HepG2 (cell line): ENCODE measurements around the gene CACNA2D3.

ENCODE experiments used
- FOXM1 ChIP-seq: sonication (generic); formaldehyde crosslinking; IDR thresholded peaks from 2 replicates; pipeline ENCODE4 v1.5.0; 2020; ENCODE audit warnings: missing genetic modification reagents
- JUNB ChIP-seq: sonication (generic); formaldehyde crosslinking; IDR thresholded peaks from 2 replicates; pipeline ENCODE4 v1.8.0; 2022; ENCODE audit warnings: missing genetic modification reagents, mild to moderate bottlenecking, borderline replicate concordance
- MBNL3 ChIP-seq: fragments of 250-450 bp; sonication (Bioruptor Pico); conservative IDR thresholded peaks from 2 replicates; pipeline ENCODE4 v1.8.0; 2022; ENCODE audit warnings: mild to moderate bottlenecking, inconsistent platforms
- POLR2A ChIP-seq, 2 experiments: IDR thresholded peaks; 2 replicates each; pipeline ENCODE4 v1.6.1; 2011; ENCODE audit warnings: low read depth in 2 of 2, low read length in 2 of 2, mild to moderate bottlenecking in 1 of 2, moderate library complexity in 1 of 2; ENCODE audit not compliant: insufficient read depth in 1 of 2
- SP2 ChIP-seq: sonication (generic); formaldehyde crosslinking; IDR thresholded peaks from 2 replicates; pipeline ENCODE4 v1.5.1; 2020; ENCODE audit warnings: mild to moderate bottlenecking, missing genetic modification reagents
- TAF1 ChIP-seq: sonication (generic); formaldehyde crosslinking; IDR thresholded peaks from 2 replicates; pipeline ENCODE4 v1.4.0; 2020; ENCODE audit warnings: missing genetic modification reagents
- ZNF136 ChIP-seq: sonication (generic); formaldehyde crosslinking; IDR thresholded peaks from 2 replicates; pipeline ENCODE4 v1.8.1; 2022; ENCODE audit warnings: low read depth, mild to moderate bottlenecking, moderate library complexity, missing genetic modification reagents
- ZNF644 ChIP-seq: IDR thresholded peaks from 2 replicates; pipeline ENCODE4 v1.6.1; 2016; ENCODE audit warnings: low read depth
- TF ChIP-seq, protein P1 (sequence below): sonication (generic); formaldehyde crosslinking; IDR thresholded peaks from 2 replicates; pipeline ENCODE4 v1.5.0; 2020; ENCODE audit warnings: missing genetic modification reagents
- TF ChIP-seq, protein P2 (sequence below): sonication (generic); formaldehyde crosslinking; IDR thresholded peaks from 2 replicates; pipeline ENCODE4 v1.5.0; 2020; ENCODE audit warnings: mild to moderate bottlenecking, missing genetic modification reagents, moderate library complexity
- TF ChIP-seq, protein P3 (sequence below): sonication (generic); formaldehyde crosslinking; IDR thresholded peaks from 2 replicates; pipeline ENCODE4 v1.5.1; 2020; ENCODE audit warnings: missing genetic modification reagents, mild to moderate bottlenecking, borderline replicate concordance
- TF ChIP-seq, protein P4 (sequence below), 2 experiments: IDR thresholded peaks; 2 replicates each; pipeline ENCODE4 v1.6.1; 2011 to 2012; ENCODE audit warnings: low read length in 2 of 2, borderline replicate concordance in 1 of 2, low read depth in 1 of 2, mild to moderate bottlenecking in 1 of 2, moderate library complexity in 1 of 2
- TF ChIP-seq, protein P5 (sequence below): sonication (generic); formaldehyde crosslinking; IDR thresholded peaks from 2 replicates; pipeline ENCODE4 v1.8.1; 2023; ENCODE audit warnings: missing genetic modification reagents, inconsistent platforms, borderline replicate concordance

DNA sequence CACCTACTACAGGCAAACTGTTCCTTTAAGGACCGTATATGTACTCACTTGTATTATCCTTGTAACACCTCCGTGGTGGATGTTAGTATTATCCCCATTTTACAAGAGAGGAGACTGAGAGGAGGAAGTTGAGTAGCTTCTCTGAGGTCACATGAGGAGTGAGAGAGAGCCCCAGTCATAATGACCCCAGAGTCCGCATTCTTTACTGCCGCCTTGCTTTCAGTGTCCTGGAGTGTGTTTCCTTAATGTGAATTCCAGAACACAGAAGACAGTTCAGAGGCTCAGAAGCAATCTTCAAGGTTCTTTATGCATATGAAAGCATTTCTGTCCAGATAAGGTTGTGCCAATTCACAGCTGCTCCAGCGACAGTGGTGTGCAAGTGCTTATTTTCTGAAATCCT, 199.2 kb downstream of the CACNA2D3 start:
- no peak for TF ChIP-seq JUNB (CRISPR knock-in tag)
- no peak for TF ChIP-seq POLR2A (IDR thresholded peaks at IDR 0.05; ENCODE audit: insufficient read depth in 1 of 2, low read depth in 2 of 2, low read length in 2 of 2)
- no peak for TF ChIP-seq FOXM1 (CRISPR knock-in tag)
- TF ChIP-seq, protein P1, sequence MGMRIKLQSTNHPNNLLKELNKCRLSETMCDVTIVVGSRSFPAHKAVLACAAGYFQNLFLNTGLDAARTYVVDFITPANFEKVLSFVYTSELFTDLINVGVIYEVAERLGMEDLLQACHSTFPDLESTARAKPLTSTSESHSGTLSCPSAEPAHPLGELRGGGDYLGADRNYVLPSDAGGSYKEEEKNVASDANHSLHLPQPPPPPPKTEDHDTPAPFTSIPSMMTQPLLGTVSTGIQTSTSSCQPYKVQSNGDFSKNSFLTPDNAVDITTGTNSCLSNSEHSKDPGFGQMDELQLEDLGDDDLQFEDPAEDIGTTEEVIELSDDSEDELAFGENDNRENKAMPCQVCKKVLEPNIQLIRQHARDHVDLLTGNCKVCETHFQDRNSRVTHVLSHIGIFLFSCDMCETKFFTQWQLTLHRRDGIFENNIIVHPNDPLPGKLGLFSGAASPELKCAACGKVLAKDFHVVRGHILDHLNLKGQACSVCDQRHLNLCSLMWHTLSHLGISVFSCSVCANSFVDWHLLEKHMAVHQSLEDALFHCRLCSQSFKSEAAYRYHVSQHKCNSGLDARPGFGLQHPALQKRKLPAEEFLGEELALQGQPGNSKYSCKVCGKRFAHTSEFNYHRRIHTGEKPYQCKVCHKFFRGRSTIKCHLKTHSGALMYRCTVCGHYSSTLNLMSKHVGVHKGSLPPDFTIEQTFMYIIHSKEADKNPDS (CRISPR knock-in tag): no peak
- TF ChIP-seq, protein P2, sequence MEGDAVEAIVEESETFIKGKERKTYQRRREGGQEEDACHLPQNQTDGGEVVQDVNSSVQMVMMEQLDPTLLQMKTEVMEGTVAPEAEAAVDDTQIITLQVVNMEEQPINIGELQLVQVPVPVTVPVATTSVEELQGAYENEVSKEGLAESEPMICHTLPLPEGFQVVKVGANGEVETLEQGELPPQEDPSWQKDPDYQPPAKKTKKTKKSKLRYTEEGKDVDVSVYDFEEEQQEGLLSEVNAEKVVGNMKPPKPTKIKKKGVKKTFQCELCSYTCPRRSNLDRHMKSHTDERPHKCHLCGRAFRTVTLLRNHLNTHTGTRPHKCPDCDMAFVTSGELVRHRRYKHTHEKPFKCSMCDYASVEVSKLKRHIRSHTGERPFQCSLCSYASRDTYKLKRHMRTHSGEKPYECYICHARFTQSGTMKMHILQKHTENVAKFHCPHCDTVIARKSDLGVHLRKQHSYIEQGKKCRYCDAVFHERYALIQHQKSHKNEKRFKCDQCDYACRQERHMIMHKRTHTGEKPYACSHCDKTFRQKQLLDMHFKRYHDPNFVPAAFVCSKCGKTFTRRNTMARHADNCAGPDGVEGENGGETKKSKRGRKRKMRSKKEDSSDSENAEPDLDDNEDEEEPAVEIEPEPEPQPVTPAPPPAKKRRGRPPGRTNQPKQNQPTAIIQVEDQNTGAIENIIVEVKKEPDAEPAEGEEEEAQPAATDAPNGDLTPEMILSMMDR (CRISPR knock-in tag): no peak
- no peak for TF ChIP-seq SP2 (CRISPR knock-in tag)
- no peak for TF ChIP-seq ZNF136 (CRISPR knock-in tag)
- TF ChIP-seq, protein P3, sequence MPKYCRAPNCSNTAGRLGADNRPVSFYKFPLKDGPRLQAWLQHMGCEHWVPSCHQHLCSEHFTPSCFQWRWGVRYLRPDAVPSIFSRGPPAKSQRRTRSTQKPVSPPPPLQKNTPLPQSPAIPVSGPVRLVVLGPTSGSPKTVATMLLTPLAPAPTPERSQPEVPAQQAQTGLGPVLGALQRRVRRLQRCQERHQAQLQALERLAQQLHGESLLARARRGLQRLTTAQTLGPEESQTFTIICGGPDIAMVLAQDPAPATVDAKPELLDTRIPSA (CRISPR knock-in tag): no peak
- TF ChIP-seq, protein P4, sequence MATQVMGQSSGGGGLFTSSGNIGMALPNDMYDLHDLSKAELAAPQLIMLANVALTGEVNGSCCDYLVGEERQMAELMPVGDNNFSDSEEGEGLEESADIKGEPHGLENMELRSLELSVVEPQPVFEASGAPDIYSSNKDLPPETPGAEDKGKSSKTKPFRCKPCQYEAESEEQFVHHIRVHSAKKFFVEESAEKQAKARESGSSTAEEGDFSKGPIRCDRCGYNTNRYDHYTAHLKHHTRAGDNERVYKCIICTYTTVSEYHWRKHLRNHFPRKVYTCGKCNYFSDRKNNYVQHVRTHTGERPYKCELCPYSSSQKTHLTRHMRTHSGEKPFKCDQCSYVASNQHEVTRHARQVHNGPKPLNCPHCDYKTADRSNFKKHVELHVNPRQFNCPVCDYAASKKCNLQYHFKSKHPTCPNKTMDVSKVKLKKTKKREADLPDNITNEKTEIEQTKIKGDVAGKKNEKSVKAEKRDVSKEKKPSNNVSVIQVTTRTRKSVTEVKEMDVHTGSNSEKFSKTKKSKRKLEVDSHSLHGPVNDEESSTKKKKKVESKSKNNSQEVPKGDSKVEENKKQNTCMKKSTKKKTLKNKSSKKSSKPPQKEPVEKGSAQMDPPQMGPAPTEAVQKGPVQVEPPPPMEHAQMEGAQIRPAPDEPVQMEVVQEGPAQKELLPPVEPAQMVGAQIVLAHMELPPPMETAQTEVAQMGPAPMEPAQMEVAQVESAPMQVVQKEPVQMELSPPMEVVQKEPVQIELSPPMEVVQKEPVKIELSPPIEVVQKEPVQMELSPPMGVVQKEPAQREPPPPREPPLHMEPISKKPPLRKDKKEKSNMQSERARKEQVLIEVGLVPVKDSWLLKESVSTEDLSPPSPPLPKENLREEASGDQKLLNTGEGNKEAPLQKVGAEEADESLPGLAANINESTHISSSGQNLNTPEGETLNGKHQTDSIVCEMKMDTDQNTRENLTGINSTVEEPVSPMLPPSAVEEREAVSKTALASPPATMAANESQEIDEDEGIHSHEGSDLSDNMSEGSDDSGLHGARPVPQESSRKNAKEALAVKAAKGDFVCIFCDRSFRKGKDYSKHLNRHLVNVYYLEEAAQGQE (IDR thresholded peaks at IDR 0.05; ENCODE audit: borderline replicate concordance in 1 of 2, low read depth in 1 of 2, low read length in 2 of 2): no peak
- no peak for TF ChIP-seq MBNL3
- TF ChIP-seq, protein P5, sequence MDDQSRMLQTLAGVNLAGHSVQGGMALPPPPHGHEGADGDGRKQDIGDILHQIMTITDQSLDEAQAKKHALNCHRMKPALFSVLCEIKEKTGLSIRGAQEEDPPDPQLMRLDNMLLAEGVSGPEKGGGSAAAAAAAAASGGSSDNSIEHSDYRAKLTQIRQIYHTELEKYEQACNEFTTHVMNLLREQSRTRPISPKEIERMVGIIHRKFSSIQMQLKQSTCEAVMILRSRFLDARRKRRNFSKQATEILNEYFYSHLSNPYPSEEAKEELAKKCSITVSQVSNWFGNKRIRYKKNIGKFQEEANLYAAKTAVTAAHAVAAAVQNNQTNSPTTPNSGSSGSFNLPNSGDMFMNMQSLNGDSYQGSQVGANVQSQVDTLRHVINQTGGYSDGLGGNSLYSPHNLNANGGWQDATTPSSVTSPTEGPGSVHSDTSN: no peak
- no peak for TF ChIP-seq TAF1 (CRISPR knock-in tag)
- no peak for TF ChIP-seq ZNF644
